Hair follicular keratinocyte (primary cell): Measurements from ENCODE around the gene NR1I2. TPM values are rescaled to one million over a fixed set of nuclear protein-coding genes. Genes with fewer than 3 reads are reported as not detected.

Experiments
- total RNA-seq: library from RNA; depleted of rRNA; stranded (reverse); fragments of >200 nt; gene quantifications from 2 replicates; pipeline ENCODE4 v1.2.3, GENCODE V29; 2015

NR1I2 gene
- total RNA-seq = 0.08 TPM in 2 replicates

DNA sequence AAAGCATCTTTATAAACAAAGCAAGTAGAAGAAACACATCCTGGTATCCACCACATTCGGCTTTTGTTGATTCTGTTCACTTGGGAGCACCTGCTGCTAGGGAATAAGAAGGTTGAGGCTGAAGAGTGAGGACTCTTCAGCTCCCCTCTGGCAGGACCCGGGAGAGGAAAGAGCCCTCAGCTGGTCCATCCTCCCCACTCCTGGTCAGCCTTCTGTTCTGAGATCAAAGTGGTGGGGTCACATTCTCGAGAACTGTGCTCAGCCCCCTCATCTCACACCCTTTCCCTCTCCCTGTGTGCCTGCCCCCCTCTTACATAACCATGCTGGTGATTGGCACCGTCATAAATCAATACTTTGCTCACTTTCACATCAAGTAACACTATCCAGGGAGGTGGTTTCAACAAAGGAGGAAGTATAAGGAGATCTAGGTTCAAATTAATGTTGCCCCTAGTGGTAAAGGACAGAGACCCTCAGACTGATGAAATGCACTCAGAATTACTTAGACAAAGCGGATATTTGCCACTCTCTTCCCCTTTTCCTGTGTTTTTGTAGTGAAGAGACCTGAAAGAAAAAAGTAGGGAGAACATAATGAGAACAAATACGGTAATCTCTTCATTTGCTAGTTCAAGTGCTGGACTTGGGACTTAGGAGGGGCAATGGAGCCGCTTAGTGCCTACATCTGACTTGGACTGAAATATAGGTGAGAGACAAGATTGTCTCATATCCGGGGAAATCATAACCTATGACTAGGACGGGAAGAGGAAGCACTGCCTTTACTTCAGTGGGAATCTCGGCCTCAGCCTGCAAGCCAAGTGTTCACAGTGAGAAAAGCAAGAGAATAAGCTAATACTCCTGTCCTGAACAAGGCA is at the start of gene NR1I2:
NR1I2 (plus strand) TSS at position 772 of the 869 bp plus-strand sequence.

Other genes starting within 250 kb of the NR1I2 start
- gene CD80, start 222.5 kb upstream of the NR1I2 start, total RNA-seq = not detected in 2 replicates
- 1.5 TPM in 2 replicates for gene ADPRH, start 202.6 kb upstream of the NR1I2 start, total RNA-seq
- gene PLA1A, start 184.2 kb upstream of the NR1I2 start, total RNA-seq = not detected in 2 replicates
- gene POPDC2, start 121.5 kb upstream of the NR1I2 start, total RNA-seq = 0.08 TPM in 1 of 2 replicates, not detected in the other
- gene COX17, start 104.7 kb upstream of the NR1I2 start, total RNA-seq = 24.6 and 29.6 TPM in 2 replicates
- not detected in 2 replicates for gene CFAP91, start 79.1 kb upstream of the NR1I2 start, total RNA-seq